Medulla oblongata (tissue), 1 donor: ENCODE measurements around the gene NTMT2.

Experiments
- DNase-seq: peaks from one replicate; pipeline ENCODE4 v3.0.0-alpha.2; 2015; ENCODE audit errors: extremely low spot score

Gene NTMT2

GRCh38 chr1:170210142-170210541, 64.4 kb downstream of the NTMT2 start:
- no peak for DNase-seq

GRCh38 chr1:170213596-170213995, 67.8 kb downstream of the NTMT2 start:
- DNase-seq = no peak

- no peak for DNase-seq
Observed at GRCh38 chr1:170214117-170215032, 68.6 kb downstream of the NTMT2 start.

GRCh38 chr1:170215072-170215885, 69.5 kb downstream of the NTMT2 start:
- DNase-seq = no peak

- no peak for DNase-seq
Observed at GRCh38 chr1:170217517-170218256, 71.9 kb downstream of the NTMT2 start.

GRCh38 chr1:170218257-170218650, 72.5 kb downstream of the NTMT2 start:
- DNase-seq = no peak
